GM18508 (cell line): ENCODE results near the gene DLGAP4.

ENCODE experiments used
- ATAC-seq: cut with Tn5 transposase; IDR thresholded peaks from one replicate; pipeline ENCODE4 v1.9.1; 2021; ENCODE audit warnings: moderate number of reproducible peaks; ENCODE audit not compliant: insufficient read depth, unreplicated experiment

The DLGAP4 gene

DNA sequence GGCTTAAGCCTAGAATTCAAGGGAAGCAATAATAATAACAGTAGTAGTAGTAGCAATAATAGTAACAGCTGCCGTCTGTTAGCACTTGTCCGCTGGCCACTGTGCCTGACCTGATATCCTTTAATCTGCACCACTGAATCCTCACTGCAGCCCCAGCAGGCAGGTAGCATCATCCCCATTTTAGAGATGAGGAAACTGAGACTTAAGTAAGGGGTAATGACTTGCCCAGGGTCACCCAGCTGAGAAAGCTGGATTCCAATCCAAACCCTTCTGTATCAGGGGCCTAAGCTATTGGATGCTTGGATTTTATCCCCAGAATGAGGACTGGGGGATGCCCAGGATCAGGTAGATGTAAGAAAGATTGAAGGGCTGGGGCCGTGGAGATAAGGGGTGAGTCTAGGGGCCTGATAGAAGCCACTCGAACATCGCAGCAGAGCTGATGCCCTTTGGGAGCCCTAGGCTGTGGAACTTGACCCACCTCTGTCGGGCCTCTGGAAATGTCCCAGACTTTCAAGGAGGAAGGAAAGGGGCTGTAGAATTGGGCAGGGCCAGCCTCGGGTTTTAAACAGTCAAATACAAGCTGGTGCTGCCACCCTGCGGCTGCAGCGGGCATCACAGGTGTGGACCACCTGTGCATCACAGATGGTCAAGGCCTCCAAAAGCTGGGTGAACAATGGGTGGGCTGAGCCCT, 133.0 kb downstream of the DLGAP4 start:
- no peak for ATAC-seq

DNA sequence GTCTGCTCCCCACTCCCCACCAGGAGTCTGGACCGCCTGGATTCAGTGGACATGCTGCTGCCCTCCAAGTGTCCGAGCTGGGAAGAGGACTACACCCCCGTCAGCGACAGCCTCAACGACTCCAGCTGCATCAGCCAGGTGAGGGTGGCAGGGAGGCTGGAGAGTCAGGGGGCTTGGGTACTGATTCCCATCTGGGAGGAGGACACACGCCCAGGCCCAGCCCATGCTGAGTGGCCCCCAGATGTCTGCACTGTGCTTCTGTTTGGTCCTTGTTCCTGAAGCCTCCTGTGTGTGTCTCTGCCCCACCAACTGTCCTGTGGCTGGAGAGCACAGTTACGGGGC, 133.6 kb downstream of the DLGAP4 start:
- ATAC-seq: no peak

DNA sequence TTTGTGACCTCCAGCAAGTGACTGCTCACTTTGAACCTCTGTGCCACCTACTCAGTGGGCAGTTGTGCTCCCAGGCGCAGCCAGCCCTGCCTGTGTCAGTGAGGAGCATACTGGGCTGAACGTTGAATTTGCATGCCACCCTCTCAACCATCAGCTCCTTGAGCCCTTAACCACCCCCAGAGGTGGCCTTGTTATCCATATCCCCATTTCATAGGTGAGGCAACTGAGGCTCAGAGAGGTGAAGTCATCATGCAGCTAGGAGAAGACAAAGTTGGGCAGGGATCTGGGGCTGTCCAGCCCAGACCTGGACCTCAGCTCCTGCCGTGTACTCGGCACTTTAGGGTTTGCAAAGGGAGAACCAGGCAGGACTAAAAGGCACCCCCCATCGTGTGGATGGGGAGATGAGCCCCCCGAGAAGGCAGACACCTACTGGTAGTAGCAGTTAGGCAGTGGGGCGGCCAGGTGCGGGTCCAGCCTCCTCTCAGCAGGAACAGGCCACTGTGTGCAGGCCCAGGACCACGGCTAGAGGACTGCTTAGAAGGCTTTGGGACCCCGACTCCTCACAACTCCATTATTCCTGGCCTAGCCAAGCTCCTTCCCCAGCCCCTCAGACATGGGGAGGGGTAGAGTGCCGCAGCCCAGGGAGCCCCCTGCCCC, 134.4 kb downstream of the DLGAP4 start:
- no peak for ATAC-seq

DNA sequence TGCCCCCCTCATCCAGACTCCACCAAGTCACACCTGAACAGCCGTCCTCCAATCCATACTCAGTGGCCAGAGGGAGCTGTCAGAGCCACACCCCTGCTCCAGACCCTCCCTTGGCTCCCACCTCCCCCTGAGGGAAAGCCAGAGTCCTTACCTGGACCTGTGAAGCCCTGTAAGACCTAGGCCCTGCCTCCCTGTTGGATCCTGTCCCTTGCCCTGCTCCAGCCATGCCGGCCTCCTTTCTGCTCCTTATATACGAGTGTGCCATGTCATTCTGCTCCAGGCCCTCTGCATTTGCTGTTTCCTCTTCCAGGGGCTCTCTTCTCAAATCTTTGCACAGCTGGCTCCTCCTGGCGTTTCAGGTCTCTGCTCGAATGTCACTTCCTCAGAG, 134.9 kb downstream of the DLGAP4 start:
- ATAC-seq: no peak

DNA sequence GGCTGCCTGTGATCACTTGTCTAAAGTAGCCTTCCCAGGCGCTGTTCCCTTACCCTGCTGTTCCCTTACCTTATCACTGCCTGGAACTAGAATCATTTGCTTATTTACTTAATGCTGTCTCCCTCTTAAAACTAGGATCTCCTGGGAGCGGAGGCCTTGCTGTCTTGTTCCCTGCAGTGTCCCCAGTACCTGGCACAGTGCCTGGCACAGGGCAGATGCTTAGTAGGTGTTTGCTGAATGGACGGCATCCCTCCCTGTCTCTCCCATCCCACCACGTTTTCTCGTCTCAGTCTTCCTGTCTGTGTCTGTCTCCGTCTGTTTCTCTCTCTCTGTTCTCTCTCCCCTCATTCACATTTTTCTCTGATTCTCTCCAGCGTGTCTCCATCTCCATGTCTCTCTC, 135.3 kb downstream of the DLGAP4 start:
- no peak for ATAC-seq

DNA sequence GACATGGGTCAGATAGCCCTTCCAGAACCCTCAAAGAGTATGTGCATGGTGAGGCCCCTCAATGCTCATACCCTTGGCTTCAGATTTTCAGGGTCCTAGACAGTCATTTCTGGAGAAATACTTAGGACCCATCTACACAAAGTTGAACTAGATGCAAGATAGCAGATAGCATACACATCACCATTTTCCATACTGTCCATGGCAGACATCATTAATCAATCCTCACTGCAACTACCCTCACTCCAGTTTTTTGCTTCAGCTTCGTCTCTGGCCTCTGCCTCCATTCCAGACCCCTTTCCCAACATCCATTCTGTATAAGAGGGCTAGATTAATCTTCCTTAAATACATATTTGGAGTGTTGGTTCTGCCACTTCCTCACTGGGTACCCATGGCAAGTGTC, 139.7 kb downstream of the DLGAP4 start:
- no peak for ATAC-seq

DNA sequence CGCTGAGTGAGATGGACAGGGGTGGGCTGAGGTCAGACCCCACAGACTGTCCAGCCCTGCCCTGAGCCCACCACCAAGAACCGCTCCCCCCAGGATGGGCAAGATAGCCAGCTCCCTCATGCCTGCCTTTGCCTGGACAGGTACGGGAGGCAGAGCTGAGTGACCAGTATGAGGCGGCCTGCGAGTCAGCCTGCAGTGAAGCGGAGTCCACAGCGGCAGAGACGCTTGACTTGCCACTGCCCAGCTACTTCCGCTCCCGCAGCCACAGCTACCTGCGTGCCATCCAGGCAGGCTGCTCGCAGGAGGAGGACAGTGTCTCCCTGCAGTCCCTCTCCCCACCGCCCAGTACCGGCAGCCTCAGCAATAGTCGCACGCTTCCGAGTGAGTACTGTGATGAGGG, 140.4 kb downstream of the DLGAP4 start:
- no peak for ATAC-seq

DNA sequence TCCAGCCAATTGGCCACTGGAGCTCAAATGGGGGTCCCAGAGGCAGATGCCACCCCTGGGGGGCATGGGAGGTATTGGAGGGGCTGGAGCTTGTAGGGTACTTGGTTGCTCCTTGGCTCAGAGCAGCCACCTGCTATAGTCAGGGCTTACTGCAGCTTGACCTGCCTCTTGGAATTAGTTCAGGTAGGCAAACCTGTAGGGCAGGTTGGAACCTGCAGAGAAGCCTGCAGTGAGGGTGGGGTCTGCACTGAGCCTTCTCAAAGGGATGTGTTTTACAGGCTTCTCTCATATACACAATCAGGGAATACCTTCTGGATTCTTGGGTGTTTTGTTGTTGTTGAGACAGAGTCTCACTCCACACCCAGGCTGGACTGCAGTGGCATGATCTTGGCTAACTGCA, 141.0 kb downstream of the DLGAP4 start:
- ATAC-seq: no peak

DNA sequence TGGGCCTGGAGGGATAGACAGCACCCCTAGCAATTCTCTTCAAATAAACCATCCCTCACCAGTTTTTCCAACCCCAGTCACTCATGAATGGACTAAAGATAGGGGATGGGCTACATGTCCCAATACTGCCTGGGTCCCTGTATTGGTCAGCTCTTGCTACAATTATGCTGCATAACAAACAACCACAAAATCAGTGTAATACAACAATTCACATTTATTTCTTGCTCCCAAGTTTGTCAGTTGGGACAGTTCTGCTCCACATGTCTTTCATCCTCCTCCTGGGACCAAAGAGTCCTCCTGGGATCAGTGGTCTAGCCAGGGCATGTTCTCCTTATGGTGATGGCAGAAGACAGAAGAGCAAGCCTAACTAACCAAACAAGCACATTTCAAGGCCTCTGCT, 143.5 kb downstream of the DLGAP4 start:
- ATAC-seq: no peak

DNA sequence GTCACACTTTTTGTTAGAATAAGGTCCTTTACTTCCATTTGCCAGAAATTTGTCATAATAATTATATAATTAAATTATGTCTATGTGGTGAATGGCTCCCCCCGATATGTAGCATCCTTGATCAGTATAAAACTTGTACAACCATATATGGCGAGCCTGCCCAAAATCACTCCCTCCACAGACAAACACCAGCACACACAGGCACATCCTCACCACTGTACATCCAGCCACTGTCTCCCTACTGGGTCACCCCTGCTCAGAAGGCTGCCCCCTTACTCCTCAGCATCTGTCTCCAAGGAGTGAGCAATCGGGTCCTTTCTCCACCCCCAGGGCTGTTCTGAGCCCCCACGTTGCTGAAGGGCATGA, 148.2 kb downstream of the DLGAP4 start:
- ATAC-seq: no peak

DNA sequence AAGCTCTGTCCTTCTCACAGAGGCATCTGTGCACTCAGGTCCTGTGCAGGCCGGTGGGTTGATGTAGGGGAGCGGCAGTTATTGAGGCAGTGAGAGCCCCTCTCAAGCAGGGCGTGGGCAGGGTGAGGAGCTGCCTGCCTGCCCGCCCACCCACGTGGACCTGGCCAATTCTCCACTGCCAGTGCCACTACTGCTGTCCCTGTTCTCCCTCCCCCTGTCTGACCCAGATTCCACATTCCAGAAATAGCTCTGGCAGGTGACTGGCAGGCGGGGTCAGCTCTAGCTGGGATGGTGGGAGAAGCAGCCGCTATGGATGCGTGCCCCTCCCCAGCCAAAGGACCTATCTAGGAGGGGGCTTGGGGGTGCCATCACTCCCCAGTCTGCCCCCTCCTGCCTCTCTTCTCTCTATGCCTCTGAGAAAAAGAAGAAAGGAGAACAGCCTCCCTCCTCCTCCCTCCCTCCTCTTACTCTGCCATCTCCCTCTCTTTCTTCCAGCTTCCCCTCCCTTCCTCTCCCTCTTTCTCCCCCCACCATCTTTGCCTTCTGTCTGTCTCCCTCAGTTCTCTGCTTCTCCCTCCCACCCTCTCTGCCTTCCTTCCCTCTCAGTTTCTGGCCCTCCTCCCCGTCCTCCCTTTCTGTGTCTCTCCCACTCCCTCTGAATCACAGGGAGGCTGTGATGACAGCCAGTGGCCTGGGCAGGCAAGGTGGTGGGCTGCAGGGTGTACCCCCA, 148.7 kb downstream of the DLGAP4 start:
- no peak for ATAC-seq

DNA sequence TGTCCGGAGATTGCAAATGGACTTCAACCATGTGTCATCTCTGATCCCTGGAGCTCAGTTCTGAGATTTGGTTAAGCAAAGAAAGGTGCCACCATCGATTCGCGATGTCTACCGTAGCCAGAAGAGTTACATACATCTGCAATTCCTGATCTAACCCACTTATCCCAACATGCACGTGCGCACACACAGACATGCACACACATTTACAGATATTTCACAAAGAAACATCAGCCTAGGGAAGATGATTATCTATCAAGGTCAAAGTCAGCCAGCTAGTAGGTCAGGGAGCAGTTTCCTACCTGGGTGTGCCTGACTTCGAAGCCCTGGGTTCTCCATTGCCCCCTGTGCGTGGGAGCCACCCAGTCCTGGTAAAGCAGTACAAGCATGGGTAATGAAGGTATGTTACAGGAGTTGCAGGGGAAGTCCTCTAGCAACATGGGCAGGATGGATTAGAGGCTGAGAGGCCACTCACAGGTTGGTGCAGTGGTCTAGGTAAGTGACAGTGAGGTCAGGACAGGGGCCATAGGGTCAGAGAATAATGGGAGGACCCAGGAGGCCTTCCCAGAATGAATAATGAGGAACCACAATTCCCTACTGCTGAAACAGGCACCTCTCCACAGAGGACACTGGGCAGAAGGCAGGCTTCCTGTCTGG, 150.0 kb downstream of the DLGAP4 start:
- no peak for ATAC-seq

DNA sequence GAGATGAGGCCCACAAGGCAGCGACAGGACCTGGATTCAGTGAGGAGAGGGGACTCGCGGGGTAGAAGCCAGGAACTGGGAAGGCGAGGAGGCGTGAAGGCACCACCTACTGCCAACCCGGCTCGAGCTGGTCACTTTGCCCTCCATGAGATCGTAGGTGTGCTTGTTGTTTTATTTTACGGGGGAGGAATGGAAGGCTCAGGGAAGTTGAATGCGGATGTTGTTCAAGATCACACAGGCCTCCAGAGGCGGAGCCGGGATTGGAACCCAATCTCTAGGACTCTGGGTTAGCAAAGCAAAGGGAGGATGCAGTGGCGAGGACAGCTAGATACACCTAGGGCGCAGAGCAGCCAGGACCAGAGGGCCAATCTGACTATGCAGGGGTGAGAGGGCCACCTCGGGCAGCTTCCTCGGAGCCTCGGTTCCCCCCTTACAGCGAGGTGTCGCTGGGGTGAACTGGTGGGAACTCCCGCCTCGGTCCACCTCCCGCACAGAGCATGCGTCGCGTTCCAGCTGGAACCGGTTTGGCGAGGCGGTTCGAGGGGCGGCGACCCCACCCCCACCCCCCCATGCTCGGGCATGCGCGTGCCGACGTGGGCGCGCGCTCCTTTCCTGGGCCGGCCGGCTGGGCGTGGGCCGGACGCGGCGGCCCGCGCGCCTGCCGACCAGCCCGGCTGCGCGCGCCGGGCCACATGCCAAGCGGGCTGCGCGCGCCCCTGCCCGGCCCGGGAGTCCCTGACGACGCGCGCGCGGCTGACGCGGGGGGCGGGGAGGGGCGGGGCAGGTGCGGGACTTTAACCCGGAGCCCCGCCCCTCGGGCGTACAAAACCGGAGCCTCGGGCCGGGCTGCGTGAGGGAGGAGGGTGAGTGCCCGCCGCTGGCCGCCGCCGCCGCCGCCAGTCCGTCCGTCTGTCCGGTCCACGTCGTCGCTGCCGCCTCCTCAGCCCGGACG, 154.8 kb downstream of the DLGAP4 start:
- no peak for ATAC-seq

DNA sequence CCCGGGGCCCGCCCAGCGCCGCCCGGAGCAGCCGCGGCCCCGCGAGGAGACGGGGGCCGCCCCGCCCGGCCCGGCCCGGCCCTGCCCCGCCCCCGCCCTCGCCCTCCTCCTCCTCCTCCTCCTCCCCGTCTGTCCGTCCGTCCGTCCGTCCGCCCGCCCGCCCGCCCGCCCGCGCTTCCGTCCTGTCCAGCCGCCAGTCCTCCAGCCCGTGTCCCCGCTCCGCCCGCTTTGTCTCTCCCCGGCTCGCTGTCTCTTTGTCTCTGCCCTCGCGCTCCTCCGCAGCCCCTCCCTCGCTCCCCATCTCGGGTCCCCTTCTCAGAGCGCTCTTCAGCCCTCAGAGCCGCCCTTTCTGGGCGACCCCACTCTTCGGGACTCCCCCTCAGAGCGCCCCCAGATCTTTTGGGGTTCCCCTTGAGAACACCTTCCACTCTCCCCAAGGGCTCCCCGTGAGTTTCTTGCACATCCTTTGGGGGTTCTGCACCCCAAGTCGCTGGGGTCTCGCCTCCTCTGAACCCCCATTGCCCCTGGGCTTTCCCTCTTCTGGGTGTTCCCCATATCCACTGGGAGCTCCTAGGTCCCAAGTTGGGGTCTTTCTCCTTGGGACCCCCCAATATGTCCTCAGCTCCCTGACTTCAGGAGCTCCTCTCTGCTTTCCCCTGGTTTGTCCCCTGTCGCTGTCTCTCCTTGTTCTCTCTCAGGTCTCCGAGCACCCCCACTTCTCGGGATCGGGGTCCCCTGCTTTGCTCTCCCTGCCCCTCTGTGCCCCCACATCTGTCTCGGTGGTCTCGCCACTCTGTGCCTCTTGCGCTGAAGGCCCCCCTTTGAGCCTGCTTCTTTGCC, 155.7 kb downstream of the DLGAP4 start:
- ATAC-seq: no peak

DNA sequence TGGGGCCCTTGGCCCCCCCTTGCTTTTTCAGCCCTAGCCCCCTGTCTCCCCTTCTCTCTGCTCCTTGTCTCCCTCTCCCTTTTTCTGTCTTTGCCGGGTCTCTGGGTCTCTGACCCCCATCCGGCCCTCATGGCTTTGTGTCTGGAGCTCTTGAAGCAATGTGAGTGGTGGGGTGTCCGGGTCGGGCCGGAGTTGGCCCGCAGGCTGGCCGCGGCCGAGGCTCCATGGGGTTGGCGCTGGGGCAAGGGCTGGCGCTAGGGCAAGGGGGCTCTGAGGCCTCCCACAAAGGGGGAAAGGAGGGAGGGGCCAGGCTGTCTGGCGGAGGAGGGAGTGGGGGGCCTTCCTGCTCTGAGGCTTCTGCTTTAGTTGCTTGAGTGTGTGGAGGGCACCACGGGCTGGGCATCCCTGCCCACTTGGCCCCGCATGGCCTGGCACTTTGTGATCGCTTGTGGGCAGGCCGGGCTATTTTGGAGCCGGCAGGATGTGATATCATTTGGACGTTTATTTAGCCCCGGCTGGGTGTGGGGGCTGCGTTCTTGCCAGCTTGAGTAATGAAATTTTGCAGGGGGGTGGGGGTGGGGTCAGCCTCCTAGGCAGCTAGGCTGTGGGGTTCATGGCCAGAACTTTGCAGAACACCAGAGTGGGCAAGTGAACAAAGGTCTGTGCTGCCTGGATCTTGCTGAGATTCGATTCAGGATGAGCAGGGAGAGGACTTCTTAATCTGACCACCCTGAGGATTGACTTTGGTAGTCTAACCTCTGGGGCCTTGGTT, 156.5 kb downstream of the DLGAP4 start:
- no peak for ATAC-seq

DNA sequence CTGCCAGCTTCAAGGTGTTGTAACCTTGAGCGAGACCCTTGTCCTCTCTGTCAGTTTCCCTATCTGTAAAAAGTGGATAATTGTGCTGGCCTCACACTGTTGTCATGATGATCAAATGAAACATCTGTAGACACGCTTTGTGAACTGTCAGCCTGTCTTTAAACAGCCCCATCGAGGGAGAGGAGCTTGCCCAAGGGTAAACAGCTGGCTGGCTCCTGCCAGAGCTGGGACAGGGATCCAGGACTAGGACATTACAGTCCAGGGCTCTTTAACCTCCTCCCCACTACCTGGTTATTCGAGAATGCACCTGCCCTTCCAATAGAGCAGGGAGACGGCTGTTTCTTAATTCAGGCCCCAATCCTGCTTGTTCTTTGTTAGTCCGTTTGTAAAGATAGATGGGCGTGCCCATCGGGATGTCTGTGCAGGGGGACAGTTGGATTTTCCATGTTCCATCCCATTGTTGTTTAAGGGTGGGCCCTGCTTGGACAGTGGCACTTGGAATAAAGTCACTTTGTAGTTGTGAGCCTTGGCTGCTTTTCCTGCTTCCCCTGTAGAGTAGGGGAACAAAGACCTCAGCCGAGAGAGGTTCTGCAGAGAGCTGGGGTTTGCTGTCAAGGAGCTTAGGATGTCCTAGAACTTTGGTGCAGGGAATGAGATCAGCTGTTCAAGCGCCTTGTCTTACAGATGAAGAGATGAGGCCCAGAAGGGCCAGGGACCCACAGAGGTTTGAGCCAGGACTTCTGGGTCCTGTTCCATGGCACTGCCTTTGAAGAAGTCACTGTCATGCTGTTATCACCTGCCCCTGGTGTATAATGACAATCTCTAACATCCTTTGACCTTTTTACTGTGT, 157.3 kb downstream of the DLGAP4 start:
- ATAC-seq: no peak

DNA sequence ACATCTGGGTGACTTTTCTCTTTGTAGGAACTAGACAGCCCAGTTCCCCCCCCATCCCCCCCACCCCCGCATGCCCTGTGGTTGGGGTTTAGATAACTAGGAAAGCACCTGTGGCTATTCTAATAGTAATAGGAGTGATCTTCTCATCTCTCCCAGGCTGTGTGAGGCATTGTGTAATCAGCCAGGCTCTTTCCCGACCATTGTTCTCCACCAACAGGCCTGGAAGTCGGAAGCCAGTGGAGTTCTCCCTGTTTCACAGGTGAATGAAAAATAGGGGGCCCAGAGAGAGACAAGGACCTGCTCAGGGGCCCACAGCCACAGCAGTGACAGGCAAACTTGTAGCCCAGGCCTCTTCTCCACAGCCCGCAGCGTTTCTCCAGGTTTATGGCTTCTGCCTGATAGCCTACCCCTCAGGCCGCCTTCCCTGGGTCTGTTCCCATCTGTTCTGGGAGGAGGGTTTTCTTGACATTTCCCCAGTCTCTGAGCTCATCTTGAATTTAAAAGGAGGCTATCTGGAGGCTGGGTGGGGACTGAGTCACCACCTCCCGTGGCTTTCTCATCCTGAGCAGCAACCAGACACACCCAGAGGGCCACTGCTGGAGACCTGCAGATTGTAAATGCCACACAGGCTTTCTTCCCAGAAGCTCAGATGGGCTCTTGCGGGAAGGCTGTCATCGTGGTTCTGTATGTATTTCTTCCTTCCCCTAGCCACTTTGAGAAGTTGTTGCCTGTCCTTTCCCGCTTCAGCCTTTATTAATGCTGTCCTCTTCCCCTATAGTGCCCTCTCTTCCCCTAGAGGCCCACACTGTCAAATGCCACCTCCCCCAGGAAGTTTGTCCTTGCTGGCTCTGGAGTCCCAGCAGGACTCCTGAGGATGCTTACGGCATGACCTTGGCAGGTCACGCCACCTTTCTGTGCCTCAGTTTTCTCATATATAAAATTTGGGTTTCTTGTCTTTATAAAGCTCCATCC, 159.3 kb downstream of the DLGAP4 start:
- no peak for ATAC-seq
